Measurements from ENCODE around the gene ZNF497.
"Not testable (repeated sequence)": the region's sequence is repeated elsewhere in the genome, so short reads cannot be mapped to it uniquely, and the experiment has no call there.

Gene ZNF497

GRCh38 chr19:58346961-58347929 is 15.3 kb downstream of the ZNF497 start:
- DNase-seq, result peak; percentile 75

- DNase-seq, result no peak
Observed at GRCh38 chr19:58345558-58345957, 17.0 kb downstream of the ZNF497 start.

- no peak for DNase-seq
Observed at GRCh38 chr19:58338825-58339558, 23.6 kb downstream of the ZNF497 start.

- no peak for DNase-seq
Observed at GRCh38 chr19:58338336-58338735, 24.2 kb downstream of the ZNF497 start.

GRCh38 chr19:58336820-58337219 is 25.7 kb downstream of the ZNF497 start:
- no peak for DNase-seq

- DNase-seq, result no peak
Observed at GRCh38 chr19:58336216-58336615, 26.3 kb downstream of the ZNF497 start.

GRCh38 chr19:58335630-58336029 is 26.9 kb downstream of the ZNF497 start:
- no peak for DNase-seq

- no peak for DNase-seq
Observed at GRCh38 chr19:58334691-58335249, 27.8 kb downstream of the ZNF497 start.

- no peak for DNase-seq
Observed at GRCh38 chr19:58332697-58333096, 29.9 kb downstream of the ZNF497 start.

- peak; percentile 9 for DNase-seq
Observed at GRCh38 chr19:58330458-58330857, 32.1 kb downstream of the ZNF497 start.

GRCh38 chr19:58328999-58329398 is 33.6 kb downstream of the ZNF497 start:
- no peak for DNase-seq

- DNase-seq, result peak; percentile 94
Observed at GRCh38 chr19:58326914-58327726, 35.4 kb downstream of the ZNF497 start, which contains the start of gene ZSCAN22. ZSCAN22 (plus strand) TSS chr19:58326994; CDS start chr19:58334803, 7,809 bp downstream.

GRCh38 chr19:58326501-58326913 is 36.0 kb downstream of the ZNF497 start:
- DNase-seq, result no peak

GRCh38 chr19:58325311-58326022 is 37.1 kb downstream of the ZNF497 start:
- DNase-seq, result no peak

GRCh38 chr19:58319241-58319640 is 43.3 kb downstream of the ZNF497 start:
- DNase-seq, result no peak

GRCh38 chr19:58318297-58318696 is 44.3 kb downstream of the ZNF497 start:
- no peak for DNase-seq

- peak; percentile 31 for DNase-seq
Observed at GRCh38 chr19:58317476-58318072, 45.0 kb downstream of the ZNF497 start.

- no peak for DNase-seq
Observed at GRCh38 chr19:58315580-58315979, 47.0 kb downstream of the ZNF497 start.

GRCh38 chr19:58311345-58311865 is 51.1 kb downstream of the ZNF497 start:
- no peak for DNase-seq

GRCh38 chr19:58310685-58311084 is 51.9 kb downstream of the ZNF497 start:
- not testable (repeated sequence) for DNase-seq

- DNase-seq, result no peak
Observed at GRCh38 chr19:58307736-58308135, 54.8 kb downstream of the ZNF497 start.
